HepG2 (cell line): ENCODE data around the gene POTEG.
"Not testable (repeated sequence)": the region's sequence is repeated elsewhere in the genome, so short reads cannot be mapped to it uniquely, and the experiment has no call there.

Source experiments
- ARNTL ChIP-seq: sonication (generic); formaldehyde crosslinking; IDR thresholded peaks from 2 replicates; pipeline ENCODE4 v1.4.0; 2020; ENCODE audit warnings: mild to moderate bottlenecking, missing genetic modification reagents
- FOXK1 ChIP-seq: sonication (generic); formaldehyde crosslinking; IDR thresholded peaks from 2 replicates; pipeline ENCODE4 v1.4.0; 2020; ENCODE audit warnings: low read depth, missing genetic modification reagents, borderline replicate concordance
- HOXA3 ChIP-seq: sonication (generic); formaldehyde crosslinking; IDR thresholded peaks from 2 replicates; pipeline ENCODE4 v1.5.0; 2020; ENCODE audit warnings: missing genetic modification reagents
- KLF15 ChIP-seq: sonication (generic); formaldehyde crosslinking; IDR thresholded peaks from 2 replicates; pipeline ENCODE4 v1.8.1; 2023; ENCODE audit warnings: borderline replicate concordance, mild to moderate bottlenecking, inconsistent platforms, missing genetic modification reagents, mixed read lengths
- MLLT10 ChIP-seq: sonication (generic); formaldehyde crosslinking; IDR thresholded peaks from 2 replicates; pipeline ENCODE4 v1.4.0; 2020; ENCODE audit warnings: missing genetic modification reagents
- NR3C1 ChIP-seq: sonication (generic); formaldehyde crosslinking; IDR thresholded peaks from 2 replicates; pipeline ENCODE4 v1.4.0; 2020; ENCODE audit warnings: missing genetic modification reagents
- POLR2A ChIP-seq, 2 experiments: IDR thresholded peaks; 2 replicates each; pipeline ENCODE4 v1.6.1; 2011; ENCODE audit warnings: low read depth in 2 of 2, low read length in 2 of 2, mild to moderate bottlenecking in 1 of 2, moderate library complexity in 1 of 2; ENCODE audit not compliant: insufficient read depth in 1 of 2
- POLR2AphosphoS5 ChIP-seq: IDR thresholded peaks from 2 replicates; pipeline ENCODE4 v1.6.1; 2012; ENCODE audit warnings: low read depth, low read length
- PRMT3 ChIP-seq: sonication (generic); formaldehyde crosslinking; IDR thresholded peaks from 2 replicates; pipeline ENCODE4 v1.8.1; 2022; ENCODE audit warnings: low read depth, mild to moderate bottlenecking, moderate library complexity, missing genetic modification reagents, borderline replicate concordance
- SNRNP70 ChIP-seq: fragments of 200-400 bp; formaldehyde crosslinking; IDR thresholded peaks from 2 replicates; pipeline ENCODE4 v1.6.1; 2017; ENCODE audit warnings: mild to moderate bottlenecking, low read depth, low read length, moderate library complexity
- ZBTB7B ChIP-seq: sonication (generic); formaldehyde crosslinking; IDR thresholded peaks from 2 replicates; pipeline ENCODE4 v1.4.0; 2020; ENCODE audit warnings: missing genetic modification reagents
- TF ChIP-seq, protein P1 (sequence below): sonication (generic); formaldehyde crosslinking; IDR thresholded peaks from 2 replicates; pipeline ENCODE4 v1.5.0; 2020; ENCODE audit warnings: mild to moderate bottlenecking, missing genetic modification reagents, moderate library complexity
- TF ChIP-seq, protein P2 (sequence below): sonication (generic); formaldehyde crosslinking; IDR thresholded peaks from 2 replicates; pipeline ENCODE4 v1.5.1; 2020; ENCODE audit warnings: mild to moderate bottlenecking, missing genetic modification reagents, borderline replicate concordance
- TF ChIP-seq, protein P3 (sequence below): sonication (generic); formaldehyde crosslinking; IDR thresholded peaks from 2 replicates; pipeline ENCODE4 v1.5.0; 2020; ENCODE audit warnings: mild to moderate bottlenecking, low read depth, missing genetic modification reagents, borderline replicate concordance

DNA sequence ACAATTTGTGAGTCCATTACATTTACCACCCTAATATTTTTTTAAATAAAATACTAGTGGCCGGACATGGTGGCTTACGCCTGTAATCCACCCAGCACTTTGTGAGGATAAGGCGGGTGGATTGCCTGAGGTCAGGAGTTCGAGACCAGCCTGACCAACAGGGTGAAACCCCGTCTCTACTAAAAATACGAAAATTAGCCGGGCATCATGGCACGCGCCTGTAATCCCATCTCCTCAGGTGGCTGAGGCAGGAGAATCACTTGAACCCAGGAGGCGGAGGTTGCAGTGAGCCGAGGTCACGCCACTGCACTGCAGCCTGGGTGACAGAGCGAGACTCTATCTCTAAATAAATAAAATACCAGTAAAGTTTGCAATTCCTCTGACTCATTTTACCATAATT lies 25.6 kb downstream of the POTEG start:
- not testable (repeated sequence) for TF ChIP-seq HOXA3; POLR2A (IDR thresholded peaks at IDR 0.05; ENCODE audit: insufficient read depth in 1 of 2, low read depth in 2 of 2, low read length in 2 of 2); POLR2AphosphoS5; FOXK1 (CRISPR knock-in tag); SNRNP70; ARNTL (CRISPR knock-in tag); NR3C1; PRMT3; MLLT10 (CRISPR knock-in tag); ZBTB7B (CRISPR knock-in tag); KLF15 (CRISPR knock-in tag)
- TF ChIP-seq, protein P1, sequence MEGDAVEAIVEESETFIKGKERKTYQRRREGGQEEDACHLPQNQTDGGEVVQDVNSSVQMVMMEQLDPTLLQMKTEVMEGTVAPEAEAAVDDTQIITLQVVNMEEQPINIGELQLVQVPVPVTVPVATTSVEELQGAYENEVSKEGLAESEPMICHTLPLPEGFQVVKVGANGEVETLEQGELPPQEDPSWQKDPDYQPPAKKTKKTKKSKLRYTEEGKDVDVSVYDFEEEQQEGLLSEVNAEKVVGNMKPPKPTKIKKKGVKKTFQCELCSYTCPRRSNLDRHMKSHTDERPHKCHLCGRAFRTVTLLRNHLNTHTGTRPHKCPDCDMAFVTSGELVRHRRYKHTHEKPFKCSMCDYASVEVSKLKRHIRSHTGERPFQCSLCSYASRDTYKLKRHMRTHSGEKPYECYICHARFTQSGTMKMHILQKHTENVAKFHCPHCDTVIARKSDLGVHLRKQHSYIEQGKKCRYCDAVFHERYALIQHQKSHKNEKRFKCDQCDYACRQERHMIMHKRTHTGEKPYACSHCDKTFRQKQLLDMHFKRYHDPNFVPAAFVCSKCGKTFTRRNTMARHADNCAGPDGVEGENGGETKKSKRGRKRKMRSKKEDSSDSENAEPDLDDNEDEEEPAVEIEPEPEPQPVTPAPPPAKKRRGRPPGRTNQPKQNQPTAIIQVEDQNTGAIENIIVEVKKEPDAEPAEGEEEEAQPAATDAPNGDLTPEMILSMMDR (CRISPR knock-in tag): not testable (repeated sequence)
- TF ChIP-seq, protein P2, sequence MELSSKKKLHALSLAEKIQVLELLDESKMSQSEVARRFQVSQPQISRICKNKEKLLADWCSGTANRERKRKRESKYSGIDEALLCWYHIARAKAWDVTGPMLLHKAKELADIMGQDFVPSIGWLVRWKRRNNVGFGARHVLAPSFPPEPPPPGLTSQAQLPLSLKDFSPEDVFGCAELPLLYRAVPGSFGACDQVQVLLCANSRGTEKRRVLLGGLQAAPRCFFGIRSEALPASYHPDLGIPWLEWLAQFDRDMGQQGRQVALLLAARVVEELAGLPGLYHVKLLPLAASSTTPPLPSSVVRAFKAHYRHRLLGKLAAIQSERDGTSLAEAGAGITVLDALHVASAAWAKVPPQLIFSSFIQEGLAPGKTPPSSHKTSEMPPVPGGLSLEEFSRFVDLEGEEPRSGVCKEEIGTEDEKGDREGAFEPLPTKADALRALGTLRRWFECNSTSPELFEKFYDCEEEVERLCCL (CRISPR knock-in tag): not testable (repeated sequence)
- TF ChIP-seq, protein P3, sequence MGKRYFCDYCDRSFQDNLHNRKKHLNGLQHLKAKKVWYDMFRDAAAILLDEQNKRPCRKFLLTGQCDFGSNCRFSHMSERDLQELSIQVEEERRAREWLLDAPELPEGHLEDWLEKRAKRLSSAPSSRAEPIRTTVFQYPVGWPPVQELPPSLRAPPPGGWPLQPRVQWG: not testable (repeated sequence)
